GM10847 (cell line): ENCODE data around the gene RENBP.

Experiments used
- POLR2A ChIP-seq: IDR thresholded peaks from 2 replicates; pipeline ENCODE4 v1.6.1; 2011; ENCODE audit not compliant: insufficient read length; ENCODE audit errors: extremely low read depth

RENBP gene

GRCh38 chrX:153944140-153944799 lies at the start of gene RENBP:
Gene RENBP (minus strand): TSS chrX:153944643. CDS start chrX:153944610, 33 bp downstream.
- no peak for TF ChIP-seq POLR2A

- TF ChIP-seq POLR2A: no peak
These were observed 49.5 kb upstream of the RENBP start for GRCh38 chrX:153993978-153994377.

GRCh38 chrX:153993079-153993478 lies 48.6 kb upstream of the RENBP start:
- TF ChIP-seq POLR2A: no peak

GRCh38 chrX:153992180-153992579 lies 47.7 kb upstream of the RENBP start:
- no peak for TF ChIP-seq POLR2A

- no peak for TF ChIP-seq POLR2A
These were observed 46.7 kb upstream of the RENBP start for GRCh38 chrX:153991013-153991580.

- no peak for TF ChIP-seq POLR2A
These were observed 45.7 kb upstream of the RENBP start for GRCh38 chrX:153989973-153990655.

- TF ChIP-seq POLR2A: no peak
These were observed 44.0 kb upstream of the RENBP start for GRCh38 chrX:153988493-153988892.

GRCh38 chrX:153984351-153985178 lies 40.1 kb upstream of the RENBP start:
- no peak for TF ChIP-seq POLR2A

- no peak for TF ChIP-seq POLR2A
These were observed 38.9 kb upstream of the RENBP start for GRCh38 chrX:153983321-153983801.

GRCh38 chrX:153981771-153982533 lies 37.5 kb upstream of the RENBP start:
- TF ChIP-seq POLR2A: no peak

GRCh38 chrX:153981231-153981630 lies 36.8 kb upstream of the RENBP start:
- TF ChIP-seq POLR2A: no peak

- TF ChIP-seq POLR2A: no peak
These were observed 30.4 kb upstream of the RENBP start for GRCh38 chrX:153974726-153975286.

GRCh38 chrX:153974003-153974725 lies 29.7 kb upstream of the RENBP start:
- no peak for TF ChIP-seq POLR2A
